GM12801 (cell line): Measurements from ENCODE around the gene SLC66A3.

Experiments
- CTCF ChIP-seq: IDR thresholded peaks from one replicate; pipeline ENCODE4 v1.5.1; 2011; ENCODE audit warnings: control low read depth; ENCODE audit not compliant: insufficient read length; ENCODE audit errors: extremely low read depth

The SLC66A3 gene

GRCh38 chr2:11129598-11130449, 25.4 kb upstream of the SLC66A3 start:
- no peak for TF ChIP-seq CTCF

DNA sequence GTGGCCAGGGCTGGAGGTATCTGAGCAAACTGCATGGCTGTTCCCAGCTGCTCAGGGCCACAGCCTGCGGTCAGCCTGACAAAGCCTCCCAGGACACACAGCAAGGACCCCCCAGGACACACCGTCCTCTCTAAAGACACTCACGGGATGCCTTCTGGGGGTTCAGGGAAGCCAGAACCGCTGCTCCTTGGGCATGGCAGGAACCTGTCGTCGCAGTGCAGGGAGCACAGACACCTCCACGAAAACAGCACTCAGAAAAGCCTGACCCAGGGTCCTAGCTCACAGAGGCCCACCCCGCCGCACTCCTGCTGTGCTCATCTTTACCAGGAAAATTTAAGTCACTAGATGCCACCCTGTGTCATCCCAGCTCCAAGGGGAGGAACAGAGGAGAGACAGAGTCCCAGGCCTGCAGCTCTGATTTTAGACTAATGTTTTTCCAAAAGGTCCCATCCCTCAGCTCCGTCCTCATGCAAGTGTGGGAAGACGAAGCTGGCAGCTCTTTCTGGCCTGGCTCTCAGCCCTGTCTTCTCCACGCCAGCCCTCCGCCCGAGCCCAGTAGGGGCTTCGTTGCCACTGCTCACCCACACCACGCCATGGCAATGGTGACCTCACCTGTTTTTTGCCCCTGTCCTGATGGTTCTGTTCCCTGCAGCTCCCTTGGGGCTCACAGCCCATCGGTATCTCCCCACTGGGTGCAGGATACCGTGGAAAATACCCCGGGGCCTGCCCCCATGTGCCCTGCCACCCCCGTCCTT, 23.9 kb upstream of the SLC66A3 start:
- no peak for TF ChIP-seq CTCF

DNA sequence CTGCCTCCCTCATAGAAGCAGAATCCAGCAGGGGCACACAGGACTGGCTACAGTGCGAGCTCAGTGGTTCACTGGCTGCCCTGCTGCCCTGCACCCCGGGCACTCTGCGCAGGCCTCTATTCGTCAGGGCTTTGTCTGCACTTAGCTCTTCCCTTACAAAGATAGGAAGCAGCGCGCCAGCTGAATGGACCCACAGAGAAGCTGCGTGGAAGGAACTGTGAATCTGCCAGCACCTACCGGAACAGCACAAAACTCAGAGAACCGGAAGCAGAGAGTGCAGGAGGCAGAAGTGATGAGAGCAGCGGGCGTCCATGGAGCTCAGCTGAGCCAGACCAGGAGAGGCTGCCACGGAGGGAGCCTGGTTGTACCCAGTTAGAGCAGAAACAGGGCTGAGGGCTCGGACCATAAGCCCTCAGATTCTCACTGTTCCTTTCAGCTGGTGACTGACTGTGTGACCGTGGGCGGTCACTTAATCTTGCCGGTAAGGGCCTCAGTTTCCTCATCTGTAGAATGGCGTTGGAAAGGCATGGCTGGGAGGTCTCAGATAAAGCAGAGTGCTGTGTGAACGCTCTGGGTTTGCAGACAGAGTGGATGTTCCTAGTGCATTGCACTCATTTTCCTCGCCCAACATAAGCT, 23.1 kb upstream of the SLC66A3 start:
- no peak for TF ChIP-seq CTCF

DNA sequence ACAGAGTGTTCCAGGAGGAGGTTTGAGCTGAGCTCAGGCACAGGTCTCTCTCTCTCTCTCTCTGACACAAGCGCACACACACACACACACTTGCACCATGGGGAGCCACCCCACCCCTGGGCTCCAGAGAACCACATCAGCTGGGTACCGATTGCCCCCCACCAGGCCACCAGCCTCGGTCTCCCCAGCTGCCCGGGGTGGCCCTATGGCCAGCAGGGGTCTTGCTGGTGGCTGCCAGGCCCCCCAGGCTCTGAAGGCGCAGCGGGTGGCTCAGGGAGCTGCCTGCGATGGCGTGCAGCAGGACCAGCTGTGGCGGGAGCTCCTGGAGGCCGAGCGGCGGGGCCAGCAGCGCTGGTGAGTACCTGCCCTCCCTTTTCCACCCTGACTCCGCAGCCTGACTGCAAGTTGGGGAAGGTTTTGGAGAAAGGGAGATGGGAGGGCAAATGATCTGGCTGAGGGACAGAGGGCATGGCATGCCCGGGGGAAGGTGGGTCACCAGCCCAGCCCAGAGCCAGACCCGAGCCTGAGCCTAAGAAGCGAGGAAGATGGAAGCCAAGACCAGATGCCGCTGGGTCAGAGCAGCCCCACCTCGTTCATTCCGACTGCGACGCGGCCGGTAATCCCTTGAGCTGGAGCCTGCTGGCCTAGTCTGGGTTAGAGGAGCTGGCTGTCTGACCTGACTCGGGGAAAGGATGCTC, 21.9 kb upstream of the SLC66A3 start:
- TF ChIP-seq CTCF: no peak

DNA sequence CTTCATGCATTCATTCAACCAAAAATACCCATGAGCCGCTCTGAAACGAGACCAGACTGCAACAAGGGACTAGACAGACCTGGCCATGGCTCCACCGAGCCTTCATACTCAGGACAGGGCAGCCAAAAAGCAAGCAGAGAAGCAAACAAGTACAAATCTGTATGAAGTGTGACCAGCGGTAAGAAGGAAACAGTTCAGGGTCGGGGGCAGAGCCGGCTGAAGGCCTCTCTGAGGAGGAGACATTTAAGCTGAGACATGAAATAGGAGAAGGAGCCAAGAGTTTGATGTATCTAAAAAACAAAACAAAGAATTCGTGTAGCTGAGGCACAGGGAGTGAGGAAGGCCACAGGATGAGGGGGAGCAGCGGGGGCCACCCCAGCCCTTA, 21.3 kb upstream of the SLC66A3 start:
- no peak for TF ChIP-seq CTCF

DNA sequence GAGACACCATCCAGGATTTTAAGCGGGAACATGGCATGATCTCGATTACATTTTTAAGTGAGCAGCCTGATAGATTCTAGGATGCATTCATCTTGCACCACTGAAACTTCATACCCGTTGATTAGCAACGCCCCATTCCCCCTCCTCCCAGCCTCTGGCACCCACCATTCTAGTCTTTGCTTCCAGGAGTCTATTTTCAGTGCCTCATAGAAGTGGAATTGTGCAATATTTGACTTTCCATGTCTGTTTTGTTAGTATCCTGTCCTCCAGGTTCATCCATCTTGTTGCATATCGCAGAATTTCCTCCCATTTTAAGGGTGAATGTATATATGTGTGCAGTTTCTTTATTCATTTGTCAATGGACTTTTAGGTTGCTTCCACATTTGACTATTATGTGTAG, 20.9 kb upstream of the SLC66A3 start:
- TF ChIP-seq CTCF: no peak

DNA sequence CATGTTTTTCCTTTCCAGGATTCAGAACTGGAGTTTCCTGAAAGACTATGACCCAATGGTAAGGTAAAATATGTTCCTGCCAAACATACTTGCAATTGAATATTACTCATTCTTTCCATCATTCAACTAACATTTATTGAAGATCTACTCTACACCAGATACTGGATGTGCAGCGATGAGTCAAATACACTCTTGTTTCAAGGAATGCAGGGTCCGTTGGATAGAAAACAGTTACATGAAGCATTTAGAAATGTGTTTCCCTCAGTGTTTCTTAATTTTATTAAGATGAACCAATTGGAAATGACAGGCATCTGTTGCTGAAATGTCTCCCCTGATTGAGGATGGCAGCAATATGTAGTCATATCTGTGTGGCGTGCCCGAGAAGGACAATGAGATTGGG, 14.8 kb upstream of the SLC66A3 start:
- TF ChIP-seq CTCF: no peak
